Measurements from ENCODE around the gene FAM118A. TPM values are rescaled to one million over a fixed set of nuclear protein-coding genes. Genes with fewer than 3 reads are reported as not detected.

FAM118A gene
- total RNA-seq, 1 experiment from 2014 or later: 20.3 TPM

DNA sequence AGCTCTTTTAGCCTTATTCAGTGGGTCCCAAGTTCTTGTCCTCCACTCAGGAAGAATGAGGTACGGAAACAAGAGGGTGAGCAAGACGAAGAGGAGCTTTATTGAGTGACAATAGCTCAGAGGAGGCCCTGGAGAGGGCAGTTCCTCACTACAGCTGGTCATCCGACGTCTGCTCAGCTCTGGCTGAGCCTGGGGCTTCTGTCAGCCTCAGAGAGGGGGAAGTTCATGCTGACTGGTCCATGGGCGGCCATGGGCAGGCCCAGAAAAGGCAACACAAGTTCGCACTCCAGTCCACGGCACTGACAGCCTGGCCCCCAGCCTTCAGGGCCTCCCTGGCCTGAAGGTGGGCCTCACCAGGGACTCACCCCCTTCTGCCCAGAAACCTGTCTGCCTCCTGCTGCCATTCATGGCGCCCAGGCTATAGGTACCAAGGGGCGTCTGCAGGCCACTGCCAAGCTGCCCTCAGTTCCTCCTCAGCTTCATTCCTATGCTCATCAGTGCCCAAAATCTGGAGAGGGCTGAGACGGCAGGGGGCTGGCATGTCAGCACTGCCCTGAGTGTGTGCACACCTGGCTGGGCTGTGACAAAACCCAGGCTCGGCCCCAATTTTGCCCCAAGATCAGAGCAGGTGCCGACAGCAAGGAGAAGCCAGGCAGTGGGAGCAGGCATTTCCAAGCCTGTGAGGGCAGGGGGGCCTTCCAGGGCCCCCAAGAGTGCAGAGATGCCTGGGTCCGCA is 47.4 kb upstream of the FAM118A start:
- no peaks in the 10 kb centered on the region for H3K79me2 ChIP-seq (ENCODE audit: low read length)
- no peak for ATAC-seq
- TF ChIP-seq, protein P1, sequence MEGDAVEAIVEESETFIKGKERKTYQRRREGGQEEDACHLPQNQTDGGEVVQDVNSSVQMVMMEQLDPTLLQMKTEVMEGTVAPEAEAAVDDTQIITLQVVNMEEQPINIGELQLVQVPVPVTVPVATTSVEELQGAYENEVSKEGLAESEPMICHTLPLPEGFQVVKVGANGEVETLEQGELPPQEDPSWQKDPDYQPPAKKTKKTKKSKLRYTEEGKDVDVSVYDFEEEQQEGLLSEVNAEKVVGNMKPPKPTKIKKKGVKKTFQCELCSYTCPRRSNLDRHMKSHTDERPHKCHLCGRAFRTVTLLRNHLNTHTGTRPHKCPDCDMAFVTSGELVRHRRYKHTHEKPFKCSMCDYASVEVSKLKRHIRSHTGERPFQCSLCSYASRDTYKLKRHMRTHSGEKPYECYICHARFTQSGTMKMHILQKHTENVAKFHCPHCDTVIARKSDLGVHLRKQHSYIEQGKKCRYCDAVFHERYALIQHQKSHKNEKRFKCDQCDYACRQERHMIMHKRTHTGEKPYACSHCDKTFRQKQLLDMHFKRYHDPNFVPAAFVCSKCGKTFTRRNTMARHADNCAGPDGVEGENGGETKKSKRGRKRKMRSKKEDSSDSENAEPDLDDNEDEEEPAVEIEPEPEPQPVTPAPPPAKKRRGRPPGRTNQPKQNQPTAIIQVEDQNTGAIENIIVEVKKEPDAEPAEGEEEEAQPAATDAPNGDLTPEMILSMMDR (conservative IDR thresholded peaks at IDR 0.05; ENCODE audit: low read depth, low read length): no peak
- TF ChIP-seq EZH2 (IDR thresholded peaks at IDR 0.05; ENCODE audit: low read length, unreplicated experiment): no peak
- no peak for TF ChIP-seq EZH2phosphoT487 (IDR thresholded peaks at IDR 0.05; ENCODE audit: borderline replicate concordance, low read length)
- no peaks in the 10 kb centered on the region for H3K4me1 ChIP-seq (ENCODE audit: insufficient read depth, low read length)
- H3K9me3 ChIP-seq (ENCODE audit: low read length): no peaks in the 10 kb centered on the region
- DNase-seq: no peak
- H3K4me2 ChIP-seq (ENCODE audit: low read length): no peak overlapping the region
- H3K36me3 ChIP-seq (ENCODE audit: low read depth, low read length): no peaks in the 10 kb centered on the region
- H3K4me3 ChIP-seq (ENCODE audit: low read length): no peak overlapping the region
- H3K27ac ChIP-seq (ENCODE audit: low read length): no peak overlapping the region
- H3K27me3 ChIP-seq (ENCODE audit: low read length): no peaks in the 10 kb centered on the region
- no peaks in the 10 kb centered on the region for H3F3A ChIP-seq (ENCODE audit: low read length, unreplicated experiment)
- intact Hi-C loops (cut with micrococcal nuclease): no loop called here
- ChIA-PET POLR2A (ENCODE audit: unreplicated experiment) (no interaction called here), CTCF (no interaction called here)
- no TSS peak for BruUV-seq (replicated peaks)
- no peak overlapping the region for H3K9ac ChIP-seq (ENCODE audit: low read length)
- H4K20me1 ChIP-seq (ENCODE audit: low read length): no peaks in the 10 kb centered on the region
- H2AFZ ChIP-seq (ENCODE audit: low read length): no peak overlapping the region
- H3K9me2 ChIP-seq (replicated peaks; ENCODE audit: low read length): no peaks in the 10 kb centered on the region

DNA sequence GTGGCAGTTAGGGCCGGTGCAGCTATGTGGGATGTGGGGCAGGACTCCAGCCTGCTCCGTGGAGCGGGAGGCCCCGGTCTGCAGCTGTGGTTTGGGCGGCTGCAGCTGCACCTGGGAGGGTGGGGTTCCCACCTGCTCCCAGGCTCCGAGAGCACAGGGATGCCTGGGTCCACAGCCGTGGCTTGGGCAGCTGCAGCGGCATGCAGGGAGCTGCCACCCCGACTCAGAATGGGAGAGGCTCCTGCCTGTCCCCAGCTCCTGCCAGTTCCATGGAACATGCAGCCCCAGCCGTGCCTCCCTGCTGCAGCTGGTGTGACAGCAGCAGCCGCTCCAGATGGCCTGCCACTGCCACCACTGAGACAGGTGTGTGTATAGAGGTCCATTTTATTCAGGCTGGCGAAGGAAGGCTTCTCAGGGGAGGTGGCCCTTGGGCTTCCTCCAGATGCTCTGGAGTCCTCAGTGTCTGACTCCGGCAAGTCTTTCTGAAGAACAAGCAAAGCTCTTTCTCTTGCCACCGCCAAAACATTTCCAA is 46.7 kb upstream of the FAM118A start:
- no peak overlapping the region for H3K9ac ChIP-seq (ENCODE audit: low read length)
- ChIA-PET POLR2A (ENCODE audit: unreplicated experiment) (no interaction called here), CTCF (no interaction called here)
- H3K36me3 ChIP-seq (ENCODE audit: low read depth, low read length): no peaks in the 10 kb centered on the region
- H4K20me1 ChIP-seq (ENCODE audit: low read length): no peaks in the 10 kb centered on the region
- intact Hi-C loops (cut with micrococcal nuclease): no loop called here
- no peak overlapping the region for H3K27ac ChIP-seq (ENCODE audit: low read length)
- H3K4me1 ChIP-seq (ENCODE audit: insufficient read depth, low read length): no peaks in the 10 kb centered on the region
- no peaks in the 10 kb centered on the region for H3K9me2 ChIP-seq (replicated peaks; ENCODE audit: low read length)
- no peak overlapping the region for H3K4me2 ChIP-seq (ENCODE audit: low read length)
- no peaks in the 10 kb centered on the region for H3K79me2 ChIP-seq (ENCODE audit: low read length)
- no peak for ATAC-seq
- no peak overlapping the region for H2AFZ ChIP-seq (ENCODE audit: low read length)
- TF ChIP-seq EZH2 (IDR thresholded peaks at IDR 0.05; ENCODE audit: low read length, unreplicated experiment): no peak
- TF ChIP-seq, protein P1 (conservative IDR thresholded peaks at IDR 0.05; ENCODE audit: low read depth, low read length): no peak
- no peak for TF ChIP-seq EZH2phosphoT487 (IDR thresholded peaks at IDR 0.05; ENCODE audit: borderline replicate concordance, low read length)
- DNase-seq: no peak
- no peaks in the 10 kb centered on the region for H3F3A ChIP-seq (ENCODE audit: low read length, unreplicated experiment)
- H3K4me3 ChIP-seq (ENCODE audit: low read length): no peak overlapping the region
- H3K9me3 ChIP-seq (ENCODE audit: low read length): no peaks in the 10 kb centered on the region
- no peaks in the 10 kb centered on the region for H3K27me3 ChIP-seq (ENCODE audit: low read length)
- no TSS peak for BruUV-seq (replicated peaks)
